HG03045 (cell line): ENCODE measurements around the gene ARSB.
"Not testable (repeated sequence)": the region's sequence is repeated elsewhere in the genome, so short reads cannot be mapped to it uniquely, and the experiment has no call there.

Experiments used
- ATAC-seq: cut with Tn5 transposase; IDR thresholded peaks from one replicate; pipeline ENCODE4 v1.9.1; 2021; ENCODE audit warnings: mild to moderate bottlenecking, moderate library complexity; ENCODE audit not compliant: unreplicated experiment

ARSB gene

GRCh38 chr5:78995521-78996007, 10.5 kb upstream of the ARSB start:
- ATAC-seq = no peak

- ATAC-seq = no peak
Observed at GRCh38 chr5:78993165-78993564, 8.1 kb upstream of the ARSB start.

GRCh38 chr5:78992146-78992545, 7.0 kb upstream of the ARSB start:
- ATAC-seq = no peak

- ATAC-seq = no peak
Observed at GRCh38 chr5:78989080-78989479, 4.0 kb upstream of the ARSB start.

- peak; percentile 37 for ATAC-seq
Observed at GRCh38 chr5:78985725-78986223, 664 bp upstream of the ARSB start.

- ATAC-seq = peak; percentile 72
Observed at GRCh38 chr5:78984439-78985115, 533 bp downstream of the ARSB start.

GRCh38 chr5:78983601-78984438, 1.3 kb downstream of the ARSB start:
- no peak for ATAC-seq

- ATAC-seq = not testable (repeated sequence)
Observed at GRCh38 chr5:78983194-78983593, 1.9 kb downstream of the ARSB start.

- no peak for ATAC-seq
Observed at GRCh38 chr5:78979909-78980308, 5.2 kb downstream of the ARSB start.

GRCh38 chr5:78979117-78979742, 5.9 kb downstream of the ARSB start:
- ATAC-seq = no peak

GRCh38 chr5:78975035-78975434, 10.1 kb downstream of the ARSB start:
- ATAC-seq = no peak

GRCh38 chr5:78974601-78975000, 10.5 kb downstream of the ARSB start:
- no peak for ATAC-seq

GRCh38 chr5:78974011-78974410, 11.1 kb downstream of the ARSB start:
- no peak for ATAC-seq

GRCh38 chr5:78972654-78973428, 12.3 kb downstream of the ARSB start:
- ATAC-seq = no peak

GRCh38 chr5:78971998-78972397, 13.1 kb downstream of the ARSB start:
- ATAC-seq = no peak

GRCh38 chr5:78968781-78969180, 16.3 kb downstream of the ARSB start:
- no peak for ATAC-seq

- ATAC-seq = no peak
Observed at GRCh38 chr5:78964889-78965288, 20.2 kb downstream of the ARSB start.

- ATAC-seq = no peak
Observed at GRCh38 chr5:78961743-78962142, 23.4 kb downstream of the ARSB start.

GRCh38 chr5:78959767-78960166, 25.3 kb downstream of the ARSB start:
- ATAC-seq = no peak

GRCh38 chr5:78958672-78959445, 26.3 kb downstream of the ARSB start:
- no peak for ATAC-seq
